Ecto neural progenitor cell (in vitro differentiated cells): Measurements from ENCODE around the gene RNF169.

ENCODE experiments used
- DNase-seq: peaks from one replicate; pipeline ENCODE4 v3.0.0-alpha.2; 2018; ENCODE audit warnings: low spot score

The RNF169 gene

DNA sequence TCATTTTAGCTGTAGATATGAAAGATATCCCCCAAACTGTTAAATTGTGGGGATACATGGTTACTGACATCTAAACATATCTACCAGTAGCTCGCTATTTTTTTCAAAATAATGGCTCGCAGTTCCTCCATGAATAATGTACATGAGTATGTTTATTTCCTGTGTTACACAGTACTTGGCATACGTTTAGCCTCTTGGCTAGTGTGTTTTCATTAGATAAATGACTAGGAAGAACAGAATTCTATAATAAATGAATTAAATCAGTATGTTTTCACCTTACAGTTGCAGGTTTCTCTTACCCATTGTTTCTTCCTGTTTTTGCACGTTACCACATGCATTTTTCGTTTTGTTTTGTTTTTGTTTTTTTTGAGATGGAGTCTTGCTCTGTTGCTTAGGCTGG lies 21.8 kb downstream of the RNF169 start:
- no peak for DNase-seq

DNA sequence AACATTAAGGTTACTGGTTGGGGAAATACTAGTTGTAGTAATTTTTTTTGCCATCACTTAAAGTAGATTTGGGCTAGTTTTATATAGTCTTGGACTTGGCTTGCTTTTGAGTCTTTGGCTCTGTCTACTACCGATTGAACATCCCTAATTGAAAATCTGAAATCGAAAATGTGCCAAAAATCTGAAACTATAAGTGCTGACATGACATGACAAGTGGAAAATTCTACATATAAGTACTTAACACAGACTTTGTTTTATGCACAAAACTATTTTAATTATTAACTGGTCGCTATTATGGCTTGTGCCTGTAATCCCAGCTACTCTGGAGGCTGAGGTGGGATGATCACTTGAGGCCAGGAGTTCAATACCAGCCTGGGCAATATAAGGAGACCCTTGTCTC lies 22.5 kb downstream of the RNF169 start:
- no peak for DNase-seq

DNA sequence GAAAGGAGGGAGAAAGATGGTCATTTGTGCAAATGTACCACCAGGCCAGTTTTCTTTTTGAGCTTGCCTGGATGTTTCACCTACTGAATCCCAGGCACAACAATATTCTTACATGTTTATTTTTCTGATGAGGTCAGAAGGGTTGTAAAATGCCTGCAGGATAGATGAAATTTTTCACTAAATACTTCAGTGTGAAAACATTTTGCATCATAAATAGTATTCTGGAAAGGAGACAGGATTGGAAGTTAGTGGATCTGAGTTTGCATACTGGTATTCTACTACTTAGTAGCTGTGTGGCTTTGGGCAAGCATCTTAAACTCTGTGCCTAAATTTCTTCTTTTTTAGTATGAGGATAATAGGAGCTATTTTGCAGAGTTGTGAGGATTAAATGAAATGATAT lies 24.8 kb downstream of the RNF169 start:
- no peak for DNase-seq

GRCh38 chr11:74775762-74776161 lies 27.1 kb downstream of the RNF169 start:
- no peak for DNase-seq

DNA sequence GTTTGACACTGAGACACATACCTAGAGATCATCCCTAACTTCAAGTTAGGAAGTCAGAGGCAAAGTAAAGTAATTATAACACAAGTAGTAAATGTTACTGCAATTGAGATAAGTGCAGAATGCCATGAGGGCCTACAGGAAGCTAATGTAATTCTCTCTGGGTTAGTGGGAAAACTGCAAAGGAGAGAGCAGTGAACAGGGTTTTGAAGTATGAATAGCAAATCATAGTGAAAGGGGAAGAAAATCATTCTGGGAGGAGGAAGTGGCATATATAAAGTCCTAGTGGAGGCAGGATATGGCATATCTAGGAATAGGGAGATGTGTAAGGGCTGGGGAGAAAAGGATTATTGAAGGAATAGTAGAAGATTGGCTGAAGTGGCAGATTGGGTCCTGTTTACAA lies 27.9 kb downstream of the RNF169 start:
- DNase-seq: no peak

DNA sequence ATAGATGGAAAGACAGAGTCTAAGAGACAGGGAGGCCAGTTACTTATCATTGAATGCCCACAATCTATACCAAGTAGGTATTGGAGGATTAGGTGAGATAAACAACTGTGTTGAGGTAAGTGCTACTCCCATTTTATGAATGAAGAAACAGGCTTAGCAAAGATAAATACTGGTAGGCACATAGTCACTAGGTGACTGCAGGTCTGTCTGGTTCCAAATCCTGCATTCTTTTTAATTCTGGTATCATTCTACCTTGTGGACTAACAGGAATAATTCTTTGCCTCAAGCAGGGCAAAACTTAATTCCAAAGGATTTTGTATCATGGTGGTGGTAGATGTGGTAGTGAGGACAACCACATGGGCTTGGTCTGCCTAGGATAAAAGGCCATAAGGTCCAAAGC lies 28.4 kb downstream of the RNF169 start:
- no peak for DNase-seq

- no peak for DNase-seq
These were observed 29.2 kb downstream of the RNF169 start for GRCh38 chr11:74777877-74778276.

DNA sequence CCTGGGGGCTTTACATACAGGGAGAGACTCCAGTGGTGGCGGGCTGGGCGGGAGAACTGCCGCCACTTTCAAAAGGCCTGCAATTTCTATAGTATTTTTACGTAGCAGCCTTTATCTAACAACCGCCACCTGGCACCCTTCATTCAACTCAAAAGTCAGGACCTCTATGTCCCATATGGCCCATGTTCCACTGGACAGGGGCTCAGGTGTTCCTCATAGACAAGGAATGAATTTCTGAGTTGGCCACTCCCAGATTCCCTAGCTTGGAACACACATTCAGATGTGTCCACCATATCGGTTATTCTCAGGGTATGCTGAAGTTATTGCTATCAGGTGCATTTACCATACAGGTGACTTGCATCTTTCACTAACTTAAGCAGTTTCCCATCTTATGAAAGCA lies 29.9 kb downstream of the RNF169 start:
- DNase-seq: no peak

DNA sequence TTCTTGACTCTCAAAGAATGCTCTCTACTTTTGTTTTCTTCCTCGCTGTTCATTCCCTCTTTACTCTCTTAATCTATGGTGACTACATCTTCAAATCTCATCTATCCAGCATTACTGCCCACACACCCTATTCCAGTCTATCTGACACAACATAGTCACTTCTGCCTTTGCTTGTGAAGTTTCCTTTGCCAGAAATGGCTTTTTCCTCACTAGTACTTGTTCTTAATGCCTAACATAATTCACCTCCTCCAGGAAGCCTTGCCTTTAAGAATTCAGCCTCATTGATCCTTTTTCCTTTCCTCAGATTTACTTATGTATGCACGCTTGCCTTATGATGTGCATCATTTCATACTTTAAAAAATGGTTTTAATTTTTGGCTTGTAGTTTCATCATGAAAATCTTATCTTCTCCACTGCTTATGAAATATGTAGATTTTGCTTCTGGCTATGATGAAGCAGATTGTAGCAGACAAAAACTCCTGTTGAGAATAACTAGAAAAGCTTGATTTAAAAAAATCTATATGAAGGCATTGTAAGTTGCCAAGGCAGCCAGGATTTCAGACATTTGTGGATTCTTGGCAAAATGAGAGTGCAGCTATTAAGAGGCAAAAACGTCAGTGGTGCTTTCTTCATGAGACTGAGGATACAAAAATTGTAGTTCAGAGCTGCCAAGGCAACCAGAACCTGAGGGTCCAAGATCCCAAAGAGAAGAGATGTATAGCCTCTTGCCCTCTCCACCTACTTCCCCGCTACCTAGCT lies 31.8 kb downstream of the RNF169 start:
- DNase-seq: no peak

DNA sequence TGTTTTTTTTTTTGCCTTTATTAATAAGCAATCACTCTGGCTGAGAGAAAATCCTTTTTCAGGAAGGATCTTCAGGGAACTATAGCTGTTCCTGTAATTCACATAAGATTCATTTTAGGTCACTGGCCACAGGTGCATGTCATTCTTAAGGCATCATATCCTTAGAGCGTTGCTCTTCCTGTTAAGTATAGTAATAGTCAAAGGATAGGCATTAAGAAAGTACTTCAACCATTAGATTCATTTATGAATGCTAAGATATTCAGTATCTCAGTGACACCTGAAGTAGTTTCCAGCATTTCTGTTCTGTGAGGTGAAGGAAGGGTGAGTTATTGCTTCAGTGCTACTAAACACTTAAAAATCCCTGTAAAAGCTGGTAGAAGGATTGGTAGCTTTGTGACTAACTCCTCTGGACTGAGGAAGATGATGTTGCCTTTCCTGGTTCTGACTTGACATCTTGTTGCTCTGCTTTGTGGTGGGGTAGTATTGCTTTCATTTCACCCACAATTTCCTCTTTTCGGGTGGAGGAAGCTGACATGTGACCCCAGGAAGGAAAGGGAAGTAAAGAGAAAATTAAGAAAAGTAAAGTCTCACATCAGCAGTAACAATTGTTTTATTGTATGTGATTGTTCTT lies 34.7 kb downstream of the RNF169 start:
- no peak for DNase-seq

DNA sequence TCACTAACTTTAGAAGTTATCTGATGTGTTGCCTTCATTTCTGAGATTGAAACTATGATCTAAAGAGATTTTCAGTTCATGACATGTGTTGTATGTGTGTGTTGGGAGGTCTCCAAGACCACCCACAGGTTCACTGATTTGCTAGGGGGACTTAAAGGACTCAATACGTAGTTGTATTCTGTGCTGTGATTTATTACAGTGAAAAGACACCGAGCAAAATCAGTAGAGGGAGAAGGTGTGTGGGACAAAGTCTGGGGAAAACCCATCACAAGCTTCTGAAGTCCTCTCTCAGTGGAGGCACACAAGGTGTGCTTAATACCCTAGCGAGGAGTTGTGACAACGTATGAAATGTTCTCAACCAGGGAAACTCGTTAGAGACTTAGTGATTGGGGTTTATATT lies 35.6 kb downstream of the RNF169 start:
- DNase-seq: no peak

GRCh38 chr11:74784726-74785125 lies 36.1 kb downstream of the RNF169 start:
- DNase-seq: no peak

DNA sequence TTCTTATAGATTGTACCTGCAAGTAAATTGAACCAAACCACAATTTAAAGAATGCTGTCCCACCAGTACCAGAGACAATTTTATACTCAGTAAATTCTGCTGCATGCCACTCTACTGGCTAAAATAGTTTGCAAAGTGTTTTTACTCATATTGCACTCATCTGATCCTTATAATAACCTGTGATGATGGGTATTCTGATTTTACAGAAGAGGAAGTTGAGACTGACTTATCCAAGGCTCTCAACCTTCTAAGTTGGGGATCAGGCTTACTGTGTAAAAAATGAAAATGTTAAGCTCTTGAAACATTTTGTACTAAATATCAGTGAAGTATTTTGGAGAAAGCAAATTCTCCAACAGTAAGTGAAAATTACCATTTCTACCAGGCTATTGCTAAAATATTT lies 37.9 kb downstream of the RNF169 start:
- DNase-seq: no peak

- no peak for DNase-seq
These were observed 42.9 kb downstream of the RNF169 start for GRCh38 chr11:74791333-74792100.

DNA sequence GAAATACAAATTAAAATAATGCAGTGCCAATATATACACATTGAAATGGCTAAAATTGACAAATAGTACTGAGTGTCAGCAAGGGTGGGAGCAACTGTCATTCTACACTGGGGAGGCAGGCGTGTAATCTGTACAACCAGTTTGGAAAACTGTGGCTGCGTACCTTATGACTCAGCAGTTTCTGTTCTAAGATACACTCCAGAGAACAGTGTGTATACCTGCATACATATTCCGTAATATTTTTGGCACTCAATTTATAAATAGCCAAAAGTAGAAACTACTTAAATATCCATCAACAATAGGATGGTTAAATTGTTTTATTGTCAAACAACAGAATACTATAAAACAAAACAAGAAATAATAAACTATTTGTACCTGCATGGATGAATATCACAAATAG lies 57.6 kb downstream of the RNF169 start:
- no peak for DNase-seq

DNA sequence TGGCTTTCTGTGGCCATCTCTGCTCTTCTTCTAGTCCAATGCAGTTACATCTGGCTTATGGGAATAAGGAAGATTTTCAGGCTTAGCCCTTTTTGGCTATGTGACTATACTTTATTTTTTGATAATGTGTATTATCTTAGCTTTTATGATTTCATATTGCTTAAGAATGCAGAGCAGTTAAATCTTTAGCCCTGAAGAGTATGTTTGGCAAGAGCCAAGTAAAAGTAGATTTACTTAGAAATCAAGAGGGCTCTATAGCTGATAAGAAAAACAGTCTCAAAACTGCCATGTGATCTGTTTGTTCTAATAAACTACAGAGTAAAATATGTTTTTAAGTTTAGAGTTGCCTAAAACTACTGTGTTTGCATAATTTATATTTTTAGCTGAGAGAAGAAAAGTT lies 61.2 kb downstream of the RNF169 start:
- no peak for DNase-seq

DNA sequence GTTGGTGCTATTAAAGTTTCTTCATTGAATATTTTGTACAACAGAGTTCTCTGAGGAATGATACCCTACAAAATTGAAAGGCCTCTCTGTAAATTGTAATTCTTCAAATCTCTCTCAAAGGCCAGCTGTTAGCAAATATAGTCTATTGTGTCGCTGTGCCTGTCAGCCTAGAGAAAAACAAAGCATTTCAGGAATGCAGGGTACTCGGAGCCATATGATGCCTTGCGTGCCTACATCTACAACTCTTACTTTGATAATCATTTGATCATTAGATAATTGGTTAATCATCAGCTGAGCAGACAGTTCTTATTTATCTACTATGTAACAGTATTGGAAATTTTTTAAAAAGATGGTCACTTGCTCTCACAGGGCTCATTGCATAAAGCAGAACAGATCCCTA lies 67.3 kb downstream of the RNF169 start:
- no peak for DNase-seq

GRCh38 chr11:74816664-74817063 lies 68.0 kb downstream of the RNF169 start:
- no peak for DNase-seq

DNA sequence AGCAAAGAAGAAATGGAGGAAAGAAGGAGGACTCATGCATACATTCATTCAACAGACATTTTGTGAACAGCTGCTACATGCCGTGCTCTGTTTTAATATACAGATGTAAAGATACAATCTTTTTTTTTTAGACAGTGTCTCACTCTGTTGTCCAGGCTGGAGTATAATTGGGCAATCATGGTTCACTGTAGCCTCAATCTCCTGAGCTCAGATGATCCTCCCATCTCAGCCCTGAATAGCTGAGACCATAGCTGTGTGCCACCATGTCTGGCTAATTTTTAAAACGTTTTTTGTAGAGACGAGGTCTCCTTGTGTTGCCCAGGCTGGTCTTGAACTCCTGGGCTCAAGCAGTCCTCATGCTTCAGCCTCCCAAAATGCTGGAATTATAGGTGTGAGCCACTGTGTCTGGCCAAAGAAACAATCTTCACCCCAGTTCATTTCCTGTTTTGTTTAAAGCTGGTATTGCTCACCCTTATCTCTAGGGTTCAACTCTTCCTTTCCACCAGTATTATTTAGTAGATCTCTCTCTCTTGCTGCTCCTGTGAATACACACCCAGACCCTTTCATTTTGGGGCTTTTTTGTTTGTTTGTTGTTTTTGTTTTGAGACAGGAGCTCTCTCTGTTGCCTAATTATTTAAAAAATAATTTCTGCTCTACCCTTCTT lies 69.8 kb downstream of the RNF169 start:
- DNase-seq: no peak

- no peak for DNase-seq
These were observed 70.8 kb downstream of the RNF169 start for GRCh38 chr11:74819400-74819799.

DNA sequence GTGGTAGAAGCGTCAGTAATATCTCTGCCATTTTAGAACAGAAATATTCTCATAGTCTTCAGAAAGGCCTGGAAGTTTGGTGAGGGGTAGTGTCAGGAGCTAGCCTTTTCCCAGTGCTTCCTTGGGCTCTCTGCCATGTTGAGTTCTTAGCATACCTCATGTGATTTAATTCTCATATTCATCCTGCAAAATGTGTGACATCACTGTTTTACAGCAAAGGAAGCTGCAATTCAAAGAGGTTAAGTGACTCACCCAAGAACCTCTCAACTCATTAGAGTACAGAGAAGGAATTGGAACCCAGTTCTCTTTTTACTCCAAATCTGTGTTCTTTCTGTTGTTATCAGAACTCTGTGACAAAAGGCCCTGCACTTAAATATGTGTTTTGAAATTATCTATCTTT lies 72.1 kb downstream of the RNF169 start:
- DNase-seq: no peak

DNA sequence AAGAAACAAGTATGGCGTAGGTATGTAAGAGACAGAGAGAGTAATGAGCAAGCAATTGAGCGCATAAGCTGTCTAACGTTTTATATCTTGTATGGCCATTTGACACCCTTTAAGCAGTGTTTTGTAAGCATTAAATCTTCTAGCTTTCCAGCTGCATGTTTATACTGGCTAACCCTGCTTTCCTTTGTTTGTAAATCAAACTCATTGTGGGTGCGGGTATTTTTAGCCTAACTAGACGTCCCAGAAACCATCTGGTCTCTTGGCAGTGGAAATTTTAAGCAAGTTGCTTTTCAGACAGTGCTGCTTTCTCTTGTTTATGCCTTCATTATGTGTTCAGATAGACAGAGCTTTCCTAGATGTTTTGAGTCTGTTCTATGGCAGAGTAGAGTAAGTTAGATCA lies 73.5 kb downstream of the RNF169 start:
- DNase-seq: no peak
